K562 (cell line): ENCODE results near the gene LASP1NB.

Experiments used
- ATAC-seq: fragments of 200-7000 bp; cut with Tn5 transposase; 3 replicates; pipeline ENCODE4 v1.9.1; 2020; ENCODE audit warnings: moderate library complexity
- BruUV-seq: library from RNA; stranded (reverse); fragments of 400-500 nt; replicated peaks from 2 replicates; lab custom pipeline; 2021; lab: Mats Ljungman, UMichigan
- CTCF ChIA-PET: fragments of 300-600 bp; formaldehyde crosslinking; extraction: SDS; loops from one replicate; lab custom pipeline; 2021; ENCODE audit warnings: low intra/inter-chr PET ratio; lab: Yijun Ruan, JAX
- POLR2A ChIA-PET: fragments of 300-600, 350-650 bp; sonication (Branson Sonifier 250); formaldehyde crosslinking; extraction: SDS; loops from one replicate; lab custom pipeline; 2021; ENCODE audit warnings: antibody characterized with exemption, inconsistent platforms; lab: Yijun Ruan, JAX
- DNase-seq, 4 experiments: peaks; one replicate each; pipeline versions ENCODE4 v3.0.0 to v3.0.0-alpha.2; 2011 to 2018; ENCODE audit warnings: low spot score in 3 of 4, mixed read lengths in 3 of 4; ENCODE audit errors: extremely low read depth in 1 of 4
- FAIRE-seq: peaks from 2 replicates; lab custom pipeline; 2011; peaks lifted over from hg19 to GRCh38; lab: Jason Lieb, UNC
- H2AFZ ChIP-seq: 2 replicates; pipeline ENCODE4 v1.6.0; 2011; ENCODE audit warnings: low read depth, low read length, control low read depth, inconsistent platforms
- H3K27ac ChIP-seq: fragments of 200-600 bp; 3 replicates; pipeline ENCODE4 v1.8.0; 2011; ENCODE audit warnings: low read depth, mild to moderate bottlenecking, control low read depth, inconsistent platforms, low read length, moderate library complexity, mixed read lengths; ENCODE audit errors: extremely low read depth
- H3K27me3 ChIP-seq, 2 experiments: fragments of 300-600 bp in 1 of 2; 2 replicates in 1 of 2; 3 replicates in 1 of 2; pipeline versions ENCODE4 v1.6.0 to v1.8.0; 2011; ENCODE audit warnings: inconsistent platforms in 2 of 2, low read length in 2 of 2, mild to moderate bottlenecking in 1 of 2, mixed read lengths in 1 of 2, moderate library complexity in 1 of 2; ENCODE audit not compliant: control insufficient read depth in 2 of 2, insufficient read depth in 2 of 2
- H3K36me3 ChIP-seq: fragments of 300-600 bp; 3 replicates; pipeline ENCODE4 v1.8.0; 2011; ENCODE audit warnings: mild to moderate bottlenecking, low read length, inconsistent platforms; ENCODE audit not compliant: control insufficient read depth, insufficient read depth
- H3K4me1 ChIP-seq, 2 experiments: fragments of 200-600 bp in 1 of 2; replicated peaks in 1 of 2; 2 replicates in 1 of 2; 3 replicates in 1 of 2; pipeline versions ENCODE4 v1.5.1 to v1.8.0; 2011; ENCODE audit warnings: inconsistent platforms in 2 of 2, low read length in 2 of 2, mild to moderate bottlenecking in 1 of 2, mixed read lengths in 1 of 2, moderate library complexity in 1 of 2; ENCODE audit not compliant: control insufficient read depth in 2 of 2, insufficient read depth in 2 of 2
- H3K4me2 ChIP-seq: 2 replicates; pipeline ENCODE4 v1.6.1; 2011; ENCODE audit warnings: low read length, control low read depth, inconsistent platforms, mixed read lengths; ENCODE audit not compliant: insufficient read depth
- H3K4me3 ChIP-seq: fragments of 200-600 bp; sonication (generic), shearing (Covaris generic); 2 replicates; pipeline ENCODE4 v1.5.1; 2016; ENCODE audit warnings: control low read depth, inconsistent platforms
- H3K79me2 ChIP-seq: fragments of 200-600 bp; 3 replicates; pipeline ENCODE4 v1.8.0; 2011; ENCODE audit warnings: low read length, inconsistent platforms; ENCODE audit not compliant: control insufficient read depth, insufficient read depth
- H3K9ac ChIP-seq, 2 experiments: 2 replicates each; pipeline versions ENCODE4 v1.6.0 to v1.6.1; 2011; ENCODE audit warnings: low read depth in 2 of 2, low read length in 2 of 2, control low read depth in 1 of 2, inconsistent platforms in 1 of 2, mild to moderate bottlenecking in 1 of 2, mixed read lengths in 1 of 2; ENCODE audit not compliant: insufficient read depth in 1 of 2
- H3K9me1 ChIP-seq: one replicate; pipeline ENCODE4 v1.6.0; 2011; ENCODE audit warnings: inconsistent platforms, mild to moderate bottlenecking, low read length, moderate library complexity; ENCODE audit not compliant: control insufficient read depth, insufficient read depth
- H3K9me3 ChIP-seq: replicated peaks from 2 replicates; pipeline ENCODE4 v1.5.1; 2011; ENCODE audit warnings: low read depth, low read length, inconsistent platforms; ENCODE audit not compliant: control insufficient read depth, insufficient read depth
- H4K20me1 ChIP-seq: replicated peaks from 2 replicates; pipeline ENCODE4 v1.6.1; 2011; ENCODE audit warnings: low read length, inconsistent platforms, mixed read lengths; ENCODE audit not compliant: control insufficient read depth, insufficient read depth
- ARHGAP35 ChIP-seq: fragments of 450-650 bp; IDR thresholded peaks from 2 replicates; pipeline ENCODE4 v1.6.1; 2018; ENCODE audit not compliant: partially characterized antibody
- ARID1B ChIP-seq: fragments of 450-650 bp; IDR thresholded peaks from 2 replicates; pipeline ENCODE4 v1.6.1; 2016; ENCODE audit warnings: antibody characterized with exemption, mild to moderate bottlenecking, inconsistent platforms
- BDP1 ChIP-seq: IDR thresholded peaks from 3 replicates; pipeline ENCODE4 v1.6.1; 2011; ENCODE audit not compliant: insufficient read length, insufficient read depth
- FOXA1 ChIP-seq: fragments of 450-650 bp; IDR thresholded peaks from 2 replicates; pipeline ENCODE4 v1.6.1; 2016; ENCODE audit warnings: mild to moderate bottlenecking, borderline replicate concordance
- FOXJ3 ChIP-seq: sonication (generic); formaldehyde crosslinking; IDR thresholded peaks from 2 replicates; pipeline ENCODE4 v1.4.0; 2020; ENCODE audit warnings: mild to moderate bottlenecking, missing genetic modification reagents
- FUS ChIP-seq: fragments of 200-400 bp; formaldehyde crosslinking; optimal IDR thresholded peaks from 2 replicates; pipeline ENCODE3; 2017; ENCODE audit warnings: low read depth, low read length
- MED1 ChIP-seq: sonication (generic); formaldehyde crosslinking; IDR thresholded peaks from 2 replicates; pipeline ENCODE4 v1.8.1; 2023; ENCODE audit warnings: missing genetic modification reagents, borderline replicate concordance
- PML ChIP-seq: IDR thresholded peaks from 2 replicates; pipeline ENCODE4 v1.6.1; 2012; ENCODE audit warnings: low read length, inconsistent platforms
- POLR2A ChIP-seq: fragments of 450-650 bp; conservative IDR thresholded peaks from 2 replicates; pipeline ENCODE4 v1.6.1; 2016
- POLR2AphosphoS5 ChIP-seq: IDR thresholded peaks from 2 replicates; pipeline ENCODE4 v1.6.1; 2011; ENCODE audit warnings: mild to moderate bottlenecking, low read depth, low read length, moderate library complexity; ENCODE audit not compliant: control insufficient read depth, insufficient read depth
- RCOR1 ChIP-seq, 2 experiments: IDR thresholded peaks; 2 replicates each; pipeline ENCODE4 v1.6.1; 2012; ENCODE audit warnings: low read depth in 2 of 2, low read length in 2 of 2, borderline replicate concordance in 1 of 2, improper control_type of control experiment in 1 of 2
- SAFB ChIP-seq: fragments of 200-400 bp; formaldehyde crosslinking; IDR thresholded peaks from 2 replicates; pipeline ENCODE4 v1.6.1; 2017; ENCODE audit warnings: low read depth, low read length, borderline replicate concordance
- YBX1 ChIP-seq: fragments of 450-650 bp; IDR thresholded peaks from 2 replicates; pipeline ENCODE4 v1.7.1; 2016; ENCODE audit warnings: mild to moderate bottlenecking
- ZNF282 ChIP-seq: sonication (generic); formaldehyde crosslinking; IDR thresholded peaks from 2 replicates; pipeline ENCODE4 v1.8.1; 2023; ENCODE audit warnings: missing genetic modification reagents
- WGBS: fragments of 100-300 bp; shearing (Covaris generic); methylation state at CpG from one replicate; pipeline ENCODE4 v1.1.6; 2016; ENCODE audit warnings: low coverage, mixed read lengths; ENCODE audit not compliant: insufficient coverage; ENCODE audit errors: missing lambda C conversion rate; 5-methylcytosine and 5-hydroxymethylcytosine counted together
- in situ Hi-C: fragments of 300-500 bp; cut with MboI; formaldehyde crosslinking; loops from 4 replicates; pipeline ENCODE4 v1.15.0; 2018; ENCODE audit warnings: inconsistent platforms, mixed read lengths
- intact Hi-C: fragments of 100-400 bp; cut with micrococcal nuclease; formaldehyde crosslinking; loops from 2 replicates; pipeline ENCODE4 v1.14.2; 2022
- TF ChIP-seq, protein P1 (sequence below): fragments of 450-650 bp; formaldehyde crosslinking; IDR thresholded peaks from 2 replicates; pipeline ENCODE4 v1.4.0; 2020; ENCODE audit warnings: mild to moderate bottlenecking, moderate library complexity
- TF ChIP-seq, protein P2 (sequence below): fragments of 250-450 bp; sonication (Bioruptor Pico); IDR thresholded peaks from 2 replicates; pipeline ENCODE4 v1.8.0; 2022; ENCODE audit warnings: moderate library complexity, mild to moderate bottlenecking, inconsistent platforms

LASP1NB gene

DNA sequence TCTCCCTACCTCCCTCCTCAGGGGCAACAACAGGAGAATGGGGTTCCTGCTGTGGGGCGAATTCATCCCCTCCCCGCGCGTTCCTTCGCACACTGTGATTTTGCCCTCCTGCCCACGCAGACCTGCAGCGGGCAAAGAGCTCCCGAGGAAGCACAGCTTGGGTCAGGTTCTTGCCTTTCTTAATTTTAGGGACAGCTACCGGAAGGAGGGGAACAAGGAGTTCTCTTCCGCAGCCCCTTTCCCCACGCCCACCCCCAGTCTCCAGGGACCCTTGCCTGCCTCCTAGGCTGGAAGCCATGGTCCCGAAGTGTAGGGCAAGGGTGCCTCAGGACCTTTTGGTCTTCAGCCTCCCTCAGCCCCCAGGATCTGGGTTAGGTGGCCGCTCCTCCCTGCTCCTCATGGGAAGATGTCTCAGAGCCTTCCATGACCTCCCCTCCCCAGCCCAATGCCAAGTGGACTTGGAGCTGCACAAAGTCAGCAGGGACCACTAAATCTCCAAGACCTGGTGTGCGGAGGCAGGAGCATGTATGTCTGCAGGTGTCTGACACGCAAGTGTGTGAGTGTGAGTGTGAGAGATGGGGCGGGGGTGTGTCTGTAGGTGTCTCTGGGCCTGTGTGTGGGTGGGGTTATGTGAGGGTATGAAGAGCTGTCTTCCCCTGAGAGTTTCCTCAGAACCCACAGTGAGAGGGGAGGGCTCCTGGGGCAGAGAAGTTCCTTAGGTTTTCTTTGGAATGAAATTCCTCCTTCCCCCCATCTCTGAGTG is 5.9 kb upstream of the LASP1NB start (continued):
- TF ChIP-seq, protein P1, sequence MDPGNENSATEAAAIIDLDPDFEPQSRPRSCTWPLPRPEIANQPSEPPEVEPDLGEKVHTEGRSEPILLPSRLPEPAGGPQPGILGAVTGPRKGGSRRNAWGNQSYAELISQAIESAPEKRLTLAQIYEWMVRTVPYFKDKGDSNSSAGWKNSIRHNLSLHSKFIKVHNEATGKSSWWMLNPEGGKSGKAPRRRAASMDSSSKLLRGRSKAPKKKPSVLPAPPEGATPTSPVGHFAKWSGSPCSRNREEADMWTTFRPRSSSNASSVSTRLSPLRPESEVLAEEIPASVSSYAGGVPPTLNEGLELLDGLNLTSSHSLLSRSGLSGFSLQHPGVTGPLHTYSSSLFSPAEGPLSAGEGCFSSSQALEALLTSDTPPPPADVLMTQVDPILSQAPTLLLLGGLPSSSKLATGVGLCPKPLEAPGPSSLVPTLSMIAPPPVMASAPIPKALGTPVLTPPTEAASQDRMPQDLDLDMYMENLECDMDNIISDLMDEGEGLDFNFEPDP (CRISPR knock-in tag), result no peak
- no peak for TF ChIP-seq FOXJ3 (CRISPR knock-in tag)
- TF ChIP-seq FOXA1, result no peak
- no peak for TF ChIP-seq SAFB

- Histone ChIP-seq H3K79me2 (no peaks in the 10 kb centered on the region), H3K4me1 (peaks cover 0 to 9% of the 10 kb centered on the region in 2 experiments; a peak in 1 of 5 replicates), H3K9ac (no peak overlapping the region), H2AFZ (no peak overlapping the region), H3K9me3 (no peaks in the 10 kb centered on the region), H3K36me3 (peaks cover 43% of the 10 kb centered on the region; the same call in 1 of the 3 replicates), H3K4me2 (no peak overlapping the region), H3K27me3 (no peaks in the 10 kb centered on the region), H3K9me1 (no peaks in the 10 kb centered on the region), H3K27ac (no peak overlapping the region), H4K20me1 (peaks cover 5% of the 10 kb centered on the region; the same call in 1 of the 2 replicates), H3K4me3 (no peak overlapping the region)
- DNase-seq (no peak), ATAC-seq (peak; percentile 11; the same call in 1 of the 3 replicates), FAIRE-seq (peak; percentile 37)
- no TSS peak for BruUV-seq
- POLR2A ChIA-PET, result interaction anchor here (0.6 to 2.5 kb wide), 2 partner anchors 16 to 258 kb away, joined by 4 to 7 read pairs; no protein-coding TSS in a partner anchor
- in situ Hi-C loops (no loop called here), intact Hi-C loops (no loop called here)
- CTCF ChIA-PET, result no interaction called here
- WGBS, result 43% methylated on average over 8 of the region's 9 CpGs
- TF ChIP-seq POLR2A, result 0 out of 2 replicates have a peak, but pooled peaks have one; percentile 22
- TF ChIP-seq MED1 (CRISPR knock-in tag), result no peak
- TF ChIP-seq YBX1, result no peak
- no peak for TF ChIP-seq ARID1B
- TF ChIP-seq FUS, result no peak
- no peak for TF ChIP-seq ARHGAP35
- TF ChIP-seq BDP1, result no peak
- no peak for TF ChIP-seq RCOR1 (IDR thresholded peaks at IDR 0.05; ENCODE audit: borderline replicate concordance in 1 of 2, low read depth in 2 of 2, low read length in 2 of 2)
- TF ChIP-seq ZNF282, result no peak
- TF ChIP-seq POLR2AphosphoS5, result peak; percentile 17; the same call in 1 of the 2 replicates
- no peak for TF ChIP-seq PML
- TF ChIP-seq, protein P2, sequence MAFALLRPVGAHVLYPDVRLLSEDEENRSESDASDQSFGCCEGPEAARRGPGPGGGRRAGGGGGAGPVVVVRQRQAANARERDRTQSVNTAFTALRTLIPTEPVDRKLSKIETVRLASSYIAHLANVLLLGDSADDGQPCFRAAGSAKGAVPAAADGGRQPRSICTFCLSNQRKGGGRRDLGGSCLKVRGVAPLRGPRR (CRISPR knock-in tag), result no peak
Observed at GRCh38 chr17:38920374-38921291, 4.8 kb upstream of the LASP1NB start.
